SU-DHL-6 (cell line): ENCODE measurements around the gene SELENOF.

Source experiments
- EZH2phosphoT487 ChIP-seq: fragments of 200-600 bp; sonication (generic), shearing (Covaris generic); conservative IDR thresholded peaks from 2 replicates; pipeline ENCODE4 v1.6.1; 2018; ENCODE audit warnings: mild to moderate bottlenecking, antibody characterized with exemption, low read length, moderate library complexity, mixed read lengths
- TF ChIP-seq, protein P1 (sequence below): fragments of 200-600 bp; sonication (generic); IDR thresholded peaks from one replicate; pipeline ENCODE4 v1.5.1; 2017; ENCODE audit warnings: antibody characterized with exemption, mild to moderate bottlenecking, low read length, moderate library complexity; ENCODE audit not compliant: insufficient read depth, poor library complexity, severe bottlenecking

DNA sequence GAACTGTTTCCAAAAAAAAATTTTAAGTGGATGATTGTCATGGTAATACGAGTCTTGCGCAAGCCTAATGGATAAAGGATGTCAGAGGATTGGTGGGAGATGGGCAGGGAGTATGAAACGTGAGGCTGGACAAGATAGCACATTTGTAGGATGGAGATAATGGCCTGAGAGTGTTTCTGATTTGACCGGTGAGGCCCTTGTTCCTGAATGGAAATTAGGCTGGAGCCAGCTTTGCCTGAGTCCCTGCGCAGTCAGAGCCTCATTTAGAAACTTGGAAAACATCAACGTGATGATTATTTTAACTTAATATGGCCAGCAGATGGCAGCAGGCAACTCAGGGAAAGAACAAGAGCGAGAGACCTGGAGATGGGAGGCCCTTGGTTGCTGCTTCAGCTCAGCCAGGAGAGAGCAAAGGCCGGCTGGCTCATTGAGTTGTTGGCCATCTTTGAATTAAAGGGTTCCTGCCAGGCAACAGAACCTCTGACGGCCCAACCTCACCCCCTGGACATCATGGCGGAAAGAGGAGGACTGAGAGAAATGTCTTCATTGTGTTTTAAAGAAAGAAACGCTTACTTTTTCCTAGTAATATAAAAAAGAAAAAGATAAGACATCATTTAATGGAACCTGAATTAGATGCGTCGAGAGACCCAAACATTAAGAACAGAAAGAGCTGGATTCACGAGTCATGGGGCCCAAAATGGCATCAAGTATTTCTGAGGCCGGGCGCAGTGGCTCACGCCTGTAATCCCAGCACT lies 80.3 kb downstream of the SELENOF start:
- TF ChIP-seq, protein P1, sequence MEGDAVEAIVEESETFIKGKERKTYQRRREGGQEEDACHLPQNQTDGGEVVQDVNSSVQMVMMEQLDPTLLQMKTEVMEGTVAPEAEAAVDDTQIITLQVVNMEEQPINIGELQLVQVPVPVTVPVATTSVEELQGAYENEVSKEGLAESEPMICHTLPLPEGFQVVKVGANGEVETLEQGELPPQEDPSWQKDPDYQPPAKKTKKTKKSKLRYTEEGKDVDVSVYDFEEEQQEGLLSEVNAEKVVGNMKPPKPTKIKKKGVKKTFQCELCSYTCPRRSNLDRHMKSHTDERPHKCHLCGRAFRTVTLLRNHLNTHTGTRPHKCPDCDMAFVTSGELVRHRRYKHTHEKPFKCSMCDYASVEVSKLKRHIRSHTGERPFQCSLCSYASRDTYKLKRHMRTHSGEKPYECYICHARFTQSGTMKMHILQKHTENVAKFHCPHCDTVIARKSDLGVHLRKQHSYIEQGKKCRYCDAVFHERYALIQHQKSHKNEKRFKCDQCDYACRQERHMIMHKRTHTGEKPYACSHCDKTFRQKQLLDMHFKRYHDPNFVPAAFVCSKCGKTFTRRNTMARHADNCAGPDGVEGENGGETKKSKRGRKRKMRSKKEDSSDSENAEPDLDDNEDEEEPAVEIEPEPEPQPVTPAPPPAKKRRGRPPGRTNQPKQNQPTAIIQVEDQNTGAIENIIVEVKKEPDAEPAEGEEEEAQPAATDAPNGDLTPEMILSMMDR: peak; percentile 56
- TF ChIP-seq EZH2phosphoT487: no peak
